ENCODE data around the gene RAB22A.

Gene RAB22A, protein sequence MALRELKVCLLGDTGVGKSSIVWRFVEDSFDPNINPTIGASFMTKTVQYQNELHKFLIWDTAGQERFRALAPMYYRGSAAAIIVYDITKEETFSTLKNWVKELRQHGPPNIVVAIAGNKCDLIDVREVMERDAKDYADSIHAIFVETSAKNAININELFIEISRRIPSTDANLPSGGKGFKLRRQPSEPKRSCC

GRCh38 chr20:58309591-58310290 lies at the start of gene RAB22A:
Gene RAB22A (plus strand): TSS chr20:58309715. CDS start chr20:58309977, 262 bp downstream.
- peak; percentile 23 for DNase-seq

GRCh38 chr20:58260006-58260405 lies 49.5 kb upstream of the RAB22A start:
- DNase-seq = no peak

DNA sequence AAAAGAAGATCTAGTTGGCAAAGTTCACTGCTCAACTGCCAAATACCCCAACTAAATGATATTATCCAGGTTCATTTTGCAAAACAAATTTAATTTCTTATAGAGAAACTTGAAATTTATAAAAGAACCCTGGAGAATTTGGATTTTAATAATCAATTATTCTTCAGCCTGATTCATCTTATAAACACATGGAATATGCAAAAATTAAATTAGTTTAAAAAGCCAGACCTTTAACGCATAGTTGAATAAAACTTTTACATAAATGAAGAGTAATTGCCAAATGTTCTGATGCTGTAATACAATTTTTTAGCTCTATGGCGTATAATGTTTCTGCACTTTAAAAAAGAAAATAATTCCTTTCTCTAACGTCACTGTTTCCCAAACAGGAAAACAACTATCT lies 47.9 kb upstream of the RAB22A start:
- no peak for DNase-seq

- no peak for DNase-seq
Measured at GRCh38 chr20:58264271-58264670, 45.2 kb upstream of the RAB22A start.

DNA sequence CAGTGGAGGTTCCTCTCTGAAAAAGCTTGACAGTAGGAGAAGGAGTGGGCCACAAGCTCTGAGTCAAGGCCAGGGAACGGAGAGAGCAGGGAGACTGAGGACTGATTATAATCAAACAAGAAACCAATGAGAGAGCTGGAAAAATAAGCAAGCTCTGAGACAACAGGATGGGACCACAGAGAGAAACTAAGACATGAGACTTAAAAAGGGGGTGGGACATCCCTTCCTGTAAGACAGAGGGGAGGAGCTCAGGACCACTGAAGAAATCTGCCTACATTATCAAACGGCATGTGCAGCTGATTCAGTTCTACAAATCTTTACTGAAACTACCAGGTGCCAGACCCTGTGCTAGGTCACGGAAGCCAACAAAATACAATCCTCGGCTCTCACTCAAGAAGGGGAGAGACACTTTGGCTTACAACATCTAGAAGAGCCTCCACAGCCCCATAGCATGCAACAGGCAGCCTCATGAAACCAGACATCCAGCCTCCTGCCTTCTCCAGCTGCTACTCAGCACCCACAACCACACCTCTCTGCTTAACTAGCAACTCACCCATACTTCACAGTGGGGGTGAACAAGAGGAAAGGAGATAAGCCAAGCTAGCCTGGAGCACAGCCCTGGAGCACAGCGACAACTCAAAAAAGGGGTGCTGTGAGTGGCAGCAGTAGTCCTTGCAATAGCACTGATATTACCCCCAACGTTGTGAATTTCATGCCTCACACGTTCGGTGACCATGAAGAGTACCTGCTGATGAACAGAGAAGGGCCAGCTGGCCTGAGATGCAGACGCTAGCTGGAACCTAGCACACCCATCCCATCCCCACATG lies 41.9 kb upstream of the RAB22A start:
- no peak for DNase-seq

- no peak for DNase-seq
Measured at GRCh38 chr20:58268421-58268821, 41.1 kb upstream of the RAB22A start.

DNA sequence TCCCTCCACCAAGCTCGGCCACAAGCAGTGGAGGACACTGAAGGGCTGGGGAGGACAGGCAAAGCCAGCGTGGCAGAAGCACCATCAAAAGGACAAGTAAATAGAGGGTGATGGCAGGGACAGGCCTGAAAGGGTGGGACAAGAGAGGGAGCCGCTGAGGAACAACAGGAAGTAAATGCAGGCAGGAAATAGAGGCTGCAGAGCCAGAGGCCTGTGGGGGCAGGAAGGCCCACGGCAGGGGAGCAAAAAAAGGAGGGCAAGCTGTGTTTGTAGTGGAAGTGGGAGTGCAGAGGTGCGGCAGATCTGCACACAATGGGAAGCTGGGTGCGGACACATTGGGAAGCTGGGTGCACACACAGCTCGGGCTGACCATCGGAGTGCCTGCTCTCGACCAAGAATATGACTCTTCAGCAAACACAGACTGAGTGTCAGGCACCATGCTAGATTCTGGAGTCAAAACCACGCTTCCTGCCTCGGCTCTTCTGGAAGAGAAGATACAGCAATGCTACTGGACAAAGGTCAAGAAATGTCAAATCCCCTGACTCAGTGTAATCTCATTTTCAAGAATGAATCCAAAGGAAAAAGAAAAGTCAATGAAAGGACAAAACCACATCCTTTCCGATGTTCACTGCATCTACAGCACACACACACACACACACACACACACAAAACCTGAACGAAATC lies 40.4 kb upstream of the RAB22A start:
- DNase-seq = no peak

GRCh38 chr20:58271606-58272351 lies 37.7 kb upstream of the RAB22A start:
- peak; percentile 8 for DNase-seq

DNA sequence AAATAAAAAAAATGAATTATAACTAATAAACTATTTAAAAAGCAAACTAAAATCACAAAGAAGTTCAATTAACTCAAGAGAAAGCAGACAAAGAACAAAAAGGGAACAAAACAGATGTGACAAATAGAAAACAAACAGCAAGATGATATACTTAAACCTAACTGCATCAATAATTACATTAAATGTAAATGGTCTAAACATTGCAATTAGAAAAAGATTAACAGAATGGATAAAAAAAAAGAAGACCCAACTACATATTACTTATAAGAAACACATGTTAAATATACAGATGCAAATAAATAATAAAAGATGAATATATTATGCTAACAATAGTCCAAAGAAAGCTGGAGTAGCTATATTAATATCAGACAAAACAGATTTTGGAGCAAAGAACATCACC lies 35.1 kb upstream of the RAB22A start:
- no peak for DNase-seq

GRCh38 chr20:58277107-58277506 lies 32.4 kb upstream of the RAB22A start:
- no peak for DNase-seq

- no peak for DNase-seq
Measured at GRCh38 chr20:58277578-58278472, 31.7 kb upstream of the RAB22A start.

DNA sequence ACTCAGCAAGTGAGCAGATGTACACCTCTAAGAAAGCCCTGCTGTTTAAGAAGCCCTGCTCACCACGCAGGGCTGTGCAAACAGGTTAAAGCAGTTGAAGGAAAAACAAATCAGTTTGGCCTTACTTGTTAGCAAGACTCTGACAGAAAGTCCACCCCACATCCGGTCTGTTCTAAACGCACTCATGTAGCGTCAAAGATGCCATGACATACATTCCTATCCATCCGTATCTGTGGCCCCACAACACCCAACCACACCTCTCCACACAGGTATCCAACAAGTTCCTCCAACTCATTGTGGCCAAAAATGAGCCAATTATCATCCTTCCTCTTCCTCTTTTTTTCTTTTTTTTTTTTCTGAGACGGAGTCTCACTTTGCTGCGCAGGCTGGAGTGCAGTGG lies 22.8 kb upstream of the RAB22A start:
- no peak for DNase-seq

GRCh38 chr20:58287638-58288037 lies 21.9 kb upstream of the RAB22A start:
- DNase-seq = no peak

DNA sequence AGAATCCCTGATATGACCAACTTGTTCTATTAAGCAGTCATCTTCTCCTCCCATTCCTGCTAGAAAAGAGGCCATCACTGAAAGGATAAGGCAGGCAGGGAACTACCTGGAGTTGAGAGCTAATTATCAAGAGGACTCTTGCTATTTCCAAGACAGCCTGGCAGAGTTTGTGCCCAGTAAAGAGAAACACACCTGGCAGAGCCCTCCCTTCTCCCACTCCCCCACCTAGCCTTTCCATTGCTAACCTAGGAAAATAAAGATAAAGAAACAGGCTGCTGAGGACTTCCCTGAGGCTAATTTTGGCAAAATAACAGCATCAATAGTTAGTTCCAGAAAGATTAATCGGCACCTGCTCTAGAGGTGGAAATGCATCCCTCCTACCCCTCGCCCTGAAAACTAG lies 20.4 kb upstream of the RAB22A start:
- no peak for DNase-seq

- no peak for DNase-seq
Measured at GRCh38 chr20:58293453-58293852, 16.1 kb upstream of the RAB22A start.

DNA sequence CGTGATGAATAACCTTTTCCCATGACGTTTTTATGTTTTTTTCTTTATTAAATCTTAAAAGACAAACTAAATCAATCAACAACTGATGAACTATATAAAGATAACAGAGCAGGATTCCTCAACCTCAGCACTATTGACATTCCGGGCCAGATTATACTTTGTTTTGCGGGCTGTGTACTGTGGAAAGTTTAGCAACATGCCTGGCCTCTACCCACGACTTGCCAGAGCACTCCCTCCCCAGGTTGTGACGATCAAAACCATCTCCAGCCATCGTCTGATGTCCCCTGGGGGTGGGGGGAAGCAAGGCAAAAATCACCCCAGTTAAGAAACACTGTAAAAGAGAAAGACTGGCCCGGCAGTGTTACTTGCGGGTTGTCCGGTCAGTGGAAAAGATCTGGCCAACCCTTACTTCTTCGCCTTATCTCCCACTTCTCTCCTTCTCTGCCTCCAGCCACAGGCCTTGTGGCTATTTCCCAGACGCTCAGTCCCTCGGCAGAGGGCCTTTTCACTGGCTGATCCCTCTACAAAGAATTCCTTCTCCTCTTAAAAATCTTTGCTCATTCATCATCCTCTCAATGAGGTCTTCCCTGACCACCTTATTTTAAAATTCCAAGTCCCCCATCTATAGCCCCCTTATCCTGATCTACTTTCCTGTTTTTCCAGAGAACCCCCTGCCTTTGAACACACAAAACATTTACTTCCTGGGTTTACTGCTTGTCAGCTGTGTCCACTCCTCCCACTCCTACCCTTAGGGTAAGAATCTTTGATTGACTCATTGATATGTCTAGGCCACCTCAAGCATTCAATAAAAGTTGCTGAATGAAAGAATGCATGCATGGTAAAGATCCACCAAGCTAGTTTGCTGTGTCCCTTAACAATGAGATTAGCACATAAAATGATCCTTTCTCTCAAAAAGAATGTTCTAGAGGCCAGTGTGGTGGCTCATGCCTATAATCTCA lies 14.7 kb upstream of the RAB22A start:
- DNase-seq = no peak

GRCh38 chr20:58296051-58296837 lies 13.3 kb upstream of the RAB22A start:
- DNase-seq = no peak

GRCh38 chr20:58297394-58297793 lies 12.1 kb upstream of the RAB22A start:
- DNase-seq = no peak

DNA sequence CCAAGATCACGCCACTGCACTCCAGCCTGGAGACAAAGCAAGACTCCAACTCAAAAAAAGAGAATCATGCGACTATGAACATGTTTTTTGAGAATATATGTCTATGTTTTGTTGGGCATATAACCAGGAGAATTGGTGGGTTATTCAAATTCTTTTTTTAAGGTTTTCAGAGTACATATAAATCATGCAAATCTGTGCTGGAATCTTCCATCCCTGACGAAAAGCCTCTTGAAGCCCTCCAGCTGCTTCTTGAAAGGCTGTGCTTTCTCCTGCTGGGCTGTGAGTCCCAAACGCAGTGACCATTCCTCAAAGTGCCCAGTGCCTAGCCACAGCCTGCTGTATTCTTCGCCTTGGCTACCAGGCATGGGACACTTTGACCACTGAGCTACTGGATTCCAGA lies 9.2 kb upstream of the RAB22A start:
- no peak for DNase-seq

All from NCI-H748 treated with DMSO at 0.1 percent for 48 hours (cell line).